CD4-positive, alpha-beta T cell treated with Interleukin-12 subunit alpha and Interleukin-12 subunit beta, for 1 hour (primary cell): ENCODE data around the gene SEPTIN1.

Experiments used
- DNase-seq: peaks from one replicate; pipeline ENCODE4 v3.0.0-alpha.2; 2020

The SEPTIN1 gene

DNA sequence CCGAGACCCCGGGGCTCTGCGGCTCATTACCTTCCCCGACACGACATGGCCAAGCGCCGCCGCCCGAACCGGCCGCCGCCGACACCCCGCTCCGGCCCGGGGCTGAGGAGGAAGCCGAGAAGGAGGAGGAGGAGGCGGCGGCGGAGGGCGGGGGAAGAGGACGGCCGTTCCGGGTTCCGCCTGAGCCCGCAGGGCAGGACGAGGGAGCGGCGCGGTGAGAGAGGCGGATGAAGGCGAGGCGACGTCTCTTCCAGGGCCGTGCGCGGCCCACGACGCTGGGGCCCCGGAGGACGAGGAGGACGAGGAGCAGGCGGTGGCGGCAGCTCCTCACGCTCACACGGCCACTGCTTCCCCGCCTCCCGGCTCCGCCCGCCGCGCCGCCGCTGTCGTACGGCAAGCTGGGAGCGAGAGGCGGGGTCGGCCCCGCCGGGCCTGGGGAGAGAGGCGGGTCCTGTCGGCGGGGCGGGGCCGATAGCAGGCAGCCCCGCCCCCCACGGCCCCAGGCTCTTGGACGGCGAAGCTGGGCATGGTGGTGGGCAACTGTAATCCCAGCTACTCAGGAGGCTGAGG, 47.2 kb downstream of the SEPTIN1 start:
- DNase-seq = peak; percentile 84

- DNase-seq = peak; percentile 88
Observed at GRCh38 chr16:30334473-30334989, 47.8 kb downstream of the SEPTIN1 start.
